GM08714 (cell line): ENCODE data around the gene RNF121.

Experiments used
- H3K4me3 ChIP-seq: fragments of 200-500 bp; sonication (Bioruptor generic); 2 replicates; pipeline ENCODE4 v1.5.1; 2014; ENCODE audit warnings: mild to moderate bottlenecking, low read length, inconsistent platforms
- ZNF274 ChIP-seq: IDR thresholded peaks from 2 replicates; pipeline ENCODE4 v1.6.1; 2012; ENCODE audit warnings: mild to moderate bottlenecking, low read depth, low read length

The RNF121 gene

GRCh38 chr11:72040491-72041363, 111.9 kb downstream of the RNF121 start:
- H3K4me3 ChIP-seq: peak overlapping the region; percentile 58
- no peak for TF ChIP-seq ZNF274

- H3K4me3 ChIP-seq: peak overlapping the region; percentile 58
- no peak for TF ChIP-seq ZNF274
Measured at GRCh38 chr11:72041364-72042063, 112.7 kb downstream of the RNF121 start.

GRCh38 chr11:72042064-72042745, 113.4 kb downstream of the RNF121 start:
- no peak for TF ChIP-seq ZNF274
- H3K4me3 ChIP-seq: peak overlapping the region; percentile 58; the same call in 1 of the 2 replicates

GRCh38 chr11:72045849-72046248, 117.0 kb downstream of the RNF121 start:
- no peak overlapping the region for H3K4me3 ChIP-seq
- no peak for TF ChIP-seq ZNF274
